Mesothelial cell of epicardium (in vitro differentiated cells): ENCODE data around the gene WNK4. TPM values are rescaled to one million over a fixed set of nuclear protein-coding genes. Genes with fewer than 3 reads are reported as not detected.

Experiments
- DNase-seq, 2 experiments: peaks; one replicate each; pipeline ENCODE4 v3.0.0; 2021; ENCODE audit warnings: low spot score in 2 of 2; ENCODE audit not compliant: unreplicated experiment in 2 of 2
- H3K27ac Mint-ChIP-seq: 2 replicates; pipeline ENCODE4 v1.8.0; 2021; ENCODE audit warnings: mixed read lengths
- H3K27me3 Mint-ChIP-seq: 2 replicates; pipeline ENCODE4 v1.8.0; 2021; ENCODE audit warnings: low read depth, mixed read lengths
- H3K36me3 Mint-ChIP-seq: 2 replicates; pipeline ENCODE4 v1.8.0; 2021; ENCODE audit warnings: mixed read lengths
- H3K4me1 Mint-ChIP-seq: 2 replicates; pipeline ENCODE4 v1.8.0; 2021; ENCODE audit warnings: mixed read lengths
- H3K4me3 Mint-ChIP-seq: 2 replicates; pipeline ENCODE4 v1.8.0; 2021; ENCODE audit warnings: mild to moderate bottlenecking, moderate library complexity, mixed read lengths
- H3K9me3 Mint-ChIP-seq: 2 replicates; pipeline ENCODE4 v1.8.0; 2021; ENCODE audit warnings: mixed read lengths
- CTCF ChIP-seq: fragments of 200-600 bp; sonication (generic); IDR thresholded peaks from one replicate; pipeline ENCODE4 v1.5.0; 2021; ENCODE audit warnings: antibody characterized with exemption; ENCODE audit not compliant: unreplicated experiment
- total RNA-seq: library from RNA; stranded (reverse); gene quantifications from 3 replicates; pipeline ENCODE4 v1.2.1, GENCODE V29; 2021

The WNK4 gene
- total RNA-seq, 1 donor from 2014 or later, result 1.7 TPM

- no peaks in the 10 kb centered on the region for H3K9me3 Mint-ChIP-seq
- no peak overlapping the region for H3K4me3 Mint-ChIP-seq
- H3K36me3 Mint-ChIP-seq, result no peaks in the 10 kb centered on the region
- TF ChIP-seq CTCF, result no peak
- H3K27me3 Mint-ChIP-seq, result peaks cover 47% of the 10 kb centered on the region
- no peaks in the 10 kb centered on the region for H3K4me1 Mint-ChIP-seq
- no peak for DNase-seq
- no peak overlapping the region for H3K27ac Mint-ChIP-seq
Measured at GRCh38 chr17:42787266-42787665, 6.9 kb downstream of the WNK4 start.

- Mint-ChIP-seq H3K9me3 (no peaks in the 10 kb centered on the region), H3K27ac (no peak overlapping the region), H3K4me3 (no peak overlapping the region), H3K27me3 (peaks cover 13% of the 10 kb centered on the region), H3K4me1 (peaks cover 2% of the 10 kb centered on the region), H3K36me3 (peaks cover 10% of the 10 kb centered on the region)
- DNase-seq, result no peak
- TF ChIP-seq CTCF, result no peak
Measured at GRCh38 chr17:42791948-42792347, 11.5 kb downstream of the WNK4 start.

GRCh38 chr17:42792545-42792944 is 12.1 kb downstream of the WNK4 start:
- peaks cover 5% of the 10 kb centered on the region for H3K4me1 Mint-ChIP-seq
- TF ChIP-seq CTCF, result no peak
- peaks cover 10% of the 10 kb centered on the region for H3K36me3 Mint-ChIP-seq
- no peaks in the 10 kb centered on the region for H3K9me3 Mint-ChIP-seq
- H3K27me3 Mint-ChIP-seq, result peaks cover 9% of the 10 kb centered on the region
- no peak for DNase-seq
- no peak overlapping the region for H3K27ac Mint-ChIP-seq
- no peak overlapping the region for H3K4me3 Mint-ChIP-seq

GRCh38 chr17:42795061-42795460 is 14.7 kb downstream of the WNK4 start:
- peaks cover 15% of the 10 kb centered on the region for H3K4me1 Mint-ChIP-seq
- peaks cover 10% of the 10 kb centered on the region for H3K36me3 Mint-ChIP-seq
- H3K9me3 Mint-ChIP-seq, result no peaks in the 10 kb centered on the region
- no peak for TF ChIP-seq CTCF
- peaks cover 7% of the 10 kb centered on the region for H3K27me3 Mint-ChIP-seq
- DNase-seq, result no peak
- no peak overlapping the region for H3K4me3 Mint-ChIP-seq
- H3K27ac Mint-ChIP-seq, result no peak overlapping the region

GRCh38 chr17:42795465-42795864 is 15.1 kb downstream of the WNK4 start:
- H3K4me1 Mint-ChIP-seq, result peaks cover 15% of the 10 kb centered on the region
- peaks cover 10% of the 10 kb centered on the region for H3K36me3 Mint-ChIP-seq
- no peak for DNase-seq
- no peaks in the 10 kb centered on the region for H3K9me3 Mint-ChIP-seq
- TF ChIP-seq CTCF, result no peak
- no peak overlapping the region for H3K4me3 Mint-ChIP-seq
- H3K27me3 Mint-ChIP-seq, result peaks cover 9% of the 10 kb centered on the region
- no peak overlapping the region for H3K27ac Mint-ChIP-seq
